ENCODE data around the gene CDH5. TPM values are rescaled to one million over a fixed set of nuclear protein-coding genes. Genes with fewer than 3 reads are reported as not detected.
"Not testable (repeated sequence)": the region's sequence is repeated elsewhere in the genome, so short reads cannot be mapped to it uniquely, and the experiment has no call there.

The CDH5 gene
- total RNA-seq, 1 experiment from 2014 or later, result 0.28 TPM

- DNase-seq (ENCODE audit: low spot score) (no peak), ATAC-seq (no peak)
- no peaks in the 10 kb centered on the region; the same call in 1 of the 2 replicates for H3K27me3 Mint-ChIP-seq (ENCODE audit: low read depth)
- TF ChIP-seq NR1H2 (CRISPR knock-in tag; IDR thresholded peaks at IDR 0.05) (no peak), TEAD1 (CRISPR knock-in tag; IDR thresholded peaks at IDR 0.05) (no peak), NR3C1 (CRISPR knock-in tag; conservative IDR thresholded peaks at IDR 0.05; ENCODE audit: low read depth) (no peak), SMAD3 (CRISPR knock-in tag; IDR thresholded peaks at IDR 0.05; ENCODE audit: borderline replicate concordance) (no peak), CBFB (CRISPR knock-in tag; IDR thresholded peaks at IDR 0.05; ENCODE audit: low read depth) (no peak), ESRRA (CRISPR knock-in tag; IDR thresholded peaks at IDR 0.05; ENCODE audit: borderline replicate concordance) (no peak), ZNF512 (CRISPR knock-in tag; IDR thresholded peaks at IDR 0.05; ENCODE audit: borderline replicate concordance) (no peak), PRDM15 (CRISPR knock-in tag; IDR thresholded peaks at IDR 0.05) (no peak), NFYB (CRISPR knock-in tag; conservative IDR thresholded peaks at IDR 0.05; ENCODE audit: low read depth) (no peak), FOXJ3 (CRISPR knock-in tag; IDR thresholded peaks at IDR 0.05; ENCODE audit: borderline replicate concordance) (no peak), SOX15 (CRISPR knock-in tag; IDR thresholded peaks at IDR 0.05) (no peak), E2F5 (CRISPR knock-in tag; IDR thresholded peaks at IDR 0.05) (no peak), OVOL2 (CRISPR knock-in tag; IDR thresholded peaks at IDR 0.05; ENCODE audit: borderline replicate concordance) (no peak), ZNF532 (CRISPR knock-in tag; IDR thresholded peaks at IDR 0.05; ENCODE audit: borderline replicate concordance) (no peak)
- no peaks in the 10 kb centered on the region for H3K4me1 Mint-ChIP-seq
- CTCF ChIA-PET, result interaction anchor here (0.9 to 1.3 kb wide), 3 partner anchors 12 to 138 kb away, joined by 3 to 4 read pairs (median 4); no protein-coding TSS in a partner anchor
- H3K4me3 Mint-ChIP-seq, result no peak overlapping the region
- H3K36me3 Mint-ChIP-seq, result no peaks in the 10 kb centered on the region
- POLR2A ChIA-PET, result no interaction called here
- H3K9me3 Mint-ChIP-seq, result no peaks in the 10 kb centered on the region
- no peak overlapping the region for H3K27ac Mint-ChIP-seq
These were observed 85.1 kb downstream of the CDH5 start for GRCh38 chr16:66451548-66451947.

- H3K4me1 Mint-ChIP-seq; H3K27ac Mint-ChIP-seq; H3K36me3 Mint-ChIP-seq; H3K9me3 Mint-ChIP-seq; ATAC-seq; DNase-seq (ENCODE audit: low spot score); H3K4me3 Mint-ChIP-seq; H3K27me3 Mint-ChIP-seq (ENCODE audit: low read depth); POLR2A ChIA-PET: not testable (repeated sequence)
- CTCF ChIA-PET, result interaction anchor here (0.7 to 0.9 kb wide), 2 partner anchors 47 to 312 kb away, joined by 3 read pairs; no protein-coding TSS in a partner anchor
These were observed 86.7 kb downstream of the CDH5 start for GRCh38 chr16:66453230-66453629.

Other genes with a start within 250 kb of the CDH5 start
- 0.07 TPM in 1 of 3 replicates, not detected in the others for gene BEAN1, start 60.6 kb downstream of the CDH5 start, total RNA-seq (2021)
- gene TK2, start 183.4 kb downstream of the CDH5 start, total RNA-seq (2021), result 5.0 to 7.6 TPM (median 6.7 TPM) in 3 replicates
- 21.0 to 23.9 TPM (median 23.8 TPM) in 3 replicates for gene CKLF, start 185.9 kb downstream of the CDH5 start, total RNA-seq (2021)
- gene CMTM1, start 199.7 kb downstream of the CDH5 start, total RNA-seq (2021), result 1.6 to 3.5 TPM (median 2.5 TPM) in 3 replicates
- not detected in 3 replicates for gene CMTM2, start 212.8 kb downstream of the CDH5 start, total RNA-seq (2021)
- 19.1 to 29.1 TPM (median 28.2 TPM) in 3 replicates for gene CMTM3, start 238.0 kb downstream of the CDH5 start, total RNA-seq (2021)

All from WTC11 (cell line).